OCI-LY1 (cell line): Measurements from ENCODE around the gene SKP1.

Experiments
- H2AFZ ChIP-seq: fragments of 200-600 bp; sonication (generic), shearing (Covaris generic); 2 replicates; pipeline ENCODE4 v1.6.0; 2014; ENCODE audit warnings: antibody characterized with exemption, mild to moderate bottlenecking, low read length
- H3F3A ChIP-seq: fragments of 200-600 bp; sonication (generic), shearing (Covaris generic); 2 replicates; pipeline ENCODE4 v1.6.0; 2014; ENCODE audit warnings: mild to moderate bottlenecking, antibody characterized with exemption, low read length, moderate library complexity; ENCODE audit not compliant: insufficient read depth
- H3K27ac ChIP-seq: fragments of 200-600 bp; sonication (generic); 2 replicates; pipeline ENCODE4 v1.5.1; 2014; ENCODE audit warnings: low read length, mixed run types, mild to moderate bottlenecking, low read depth; ENCODE audit not compliant: poor library complexity, severe bottlenecking
- H3K27me3 ChIP-seq: fragments of 200-600 bp; sonication (generic); 2 replicates; pipeline ENCODE4 v1.6.0; 2014; ENCODE audit warnings: antibody characterized with exemption, mild to moderate bottlenecking, low read length, moderate library complexity; ENCODE audit not compliant: insufficient read depth
- H3K36me3 ChIP-seq: fragments of 200-600 bp; sonication (generic); 2 replicates; pipeline ENCODE4 v1.6.1; 2014; ENCODE audit warnings: mild to moderate bottlenecking, antibody characterized with exemption, low read length, moderate library complexity, mixed read lengths; ENCODE audit not compliant: insufficient read depth
- H3K4me1 ChIP-seq: fragments of 200-600 bp; sonication (generic); 2 replicates; pipeline ENCODE4 v1.5.1; 2014; ENCODE audit warnings: mild to moderate bottlenecking, low read length, moderate library complexity; ENCODE audit not compliant: insufficient read depth, severe bottlenecking
- H3K4me2 ChIP-seq: fragments of 200-600 bp; sonication (generic), shearing (Covaris generic); 2 replicates; pipeline ENCODE4 v1.6.1; 2014; ENCODE audit warnings: low read length
- H3K4me3 ChIP-seq: fragments of 200-600 bp; sonication (generic); 2 replicates; pipeline ENCODE4 v1.5.1; 2014; ENCODE audit warnings: low read length, low read depth, mild to moderate bottlenecking, mixed read lengths; ENCODE audit not compliant: poor library complexity, severe bottlenecking
- H3K79me2 ChIP-seq: fragments of 200-600 bp; shearing (Covaris generic); 2 replicates; pipeline ENCODE4 v1.6.1; 2016; ENCODE audit warnings: mixed run types, low read length, mixed read lengths; ENCODE audit not compliant: insufficient read depth
- H3K9ac ChIP-seq: fragments of 200-600 bp; sonication (generic), shearing (Covaris generic); 2 replicates; pipeline ENCODE4 v1.6.1; 2014; ENCODE audit warnings: mild to moderate bottlenecking, low read length, mixed read lengths
- H3K9me2 ChIP-seq: fragments of 200-600 bp; sonication (generic), shearing (Covaris generic); 2 replicates; pipeline ENCODE4 v1.6.1; 2014; ENCODE audit warnings: low read depth, mild to moderate bottlenecking, low read length, mixed read lengths
- H3K9me3 ChIP-seq: fragments of 200-600 bp; shearing (Covaris generic); 2 replicates; pipeline ENCODE4 v1.6.1; 2014; ENCODE audit warnings: low read length, mixed read lengths
- H4K20me1 ChIP-seq: fragments of 200-600 bp; sonication (generic), shearing (Covaris generic); 2 replicates; pipeline ENCODE4 v1.6.0; 2016; ENCODE audit warnings: mild to moderate bottlenecking, low read length; ENCODE audit not compliant: insufficient read depth
- CTCF ChIP-seq: fragments of 200-600 bp; sonication (generic), shearing (Covaris generic); IDR thresholded peaks from 2 replicates; pipeline ENCODE4 v1.5.1; 2017; ENCODE audit warnings: mild to moderate bottlenecking, antibody characterized with exemption, low read length, moderate library complexity, mixed read lengths
- EZH2 ChIP-seq: fragments of 200-600 bp; sonication (generic), shearing (Covaris generic); IDR thresholded peaks from 2 replicates; pipeline ENCODE4 v1.8.0; 2017; ENCODE audit warnings: borderline replicate concordance, mixed run types, mild to moderate bottlenecking, antibody characterized with exemption, low read length, moderate library complexity, mixed read lengths

SKP1 gene

DNA sequence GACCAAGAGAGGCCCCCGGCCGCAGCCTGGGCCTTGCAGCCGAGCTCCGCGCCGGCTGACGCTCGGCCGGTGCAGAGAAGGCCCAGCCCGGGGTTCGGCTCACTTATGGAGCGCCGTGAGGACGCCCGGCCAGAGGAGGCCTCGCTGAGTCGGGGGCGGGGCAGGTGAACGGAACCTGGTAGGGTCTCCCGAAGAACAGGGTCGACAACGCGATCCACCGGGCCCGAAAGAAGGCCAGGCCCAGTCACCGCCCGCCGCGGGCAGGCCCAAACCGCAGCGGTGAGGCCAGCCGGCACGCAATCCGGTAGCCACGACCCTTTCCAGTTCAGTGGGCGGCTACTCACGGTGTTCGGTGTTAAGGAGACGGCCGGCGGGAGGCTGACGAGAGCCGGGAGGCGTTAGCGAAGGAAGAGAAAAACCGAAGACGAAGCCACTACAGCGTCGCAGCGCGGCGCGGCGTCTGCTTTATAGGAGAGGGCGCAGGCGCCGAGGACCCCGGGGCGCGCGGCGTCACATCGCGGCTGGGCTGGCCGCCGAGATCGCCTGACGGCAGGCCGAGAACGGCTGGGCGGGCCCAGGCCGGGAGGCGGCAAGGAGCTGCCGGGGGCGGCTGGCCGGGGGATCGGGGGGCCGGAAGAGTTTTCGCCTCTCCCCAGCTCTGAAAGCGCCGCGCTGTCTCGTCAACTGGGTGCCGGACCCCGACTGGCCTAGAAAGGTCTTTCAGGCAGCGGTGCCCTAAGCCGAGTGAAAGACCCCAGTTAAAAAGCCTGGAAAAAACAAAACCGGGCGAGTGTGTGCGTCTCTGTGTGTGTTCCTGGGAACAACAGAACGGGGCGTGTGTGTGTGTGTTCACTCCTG is at the start of gene SKP1:
Gene SKP1 (minus strand): TSS at position 440 of the 858 bp plus-strand sequence. CDS start 2,928 bp downstream, outside the sequence.
- Histone ChIP-seq H3K4me2 (peak within 1 kb of the TSS; percentile 77), H3K9me2 (no peaks in the 10 kb centered on the region), H3K27ac (peak within 1 kb of the TSS; percentile 75), H3K27me3 (no peaks in the 10 kb centered on the region), H3K4me3 (peak within 1 kb of the TSS; percentile 85), H3K36me3 (peaks cover 21% of the 10 kb centered on the region; the same call in 1 of the 2 replicates), H4K20me1 (no peaks in the 10 kb centered on the region), H3K9ac (peak within 1 kb of the TSS; percentile 90), H3K9me3 (no peaks in the 10 kb centered on the region), H3K4me1 (peaks cover 29% of the 10 kb centered on the region), H2AFZ (0 out of 2 replicates have a peak within 1 kb of the TSS, but pooled peaks have one; percentile 32), H3F3A (no peaks in the 10 kb centered on the region), H3K79me2 (peaks cover 34% of the 10 kb centered on the region)
- TF ChIP-seq CTCF: no peak
- no peak for TF ChIP-seq EZH2

- Histone ChIP-seq H3K36me3 (peaks cover 34% of the 10 kb centered on the region), H3K9me3 (no peaks in the 10 kb centered on the region), H3K27ac (peak within 1 kb of the TSS; percentile 72), H3K9ac (peak within 1 kb of the TSS; percentile 100), H3F3A (no peaks in the 10 kb centered on the region), H3K79me2 (peaks cover 49% of the 10 kb centered on the region), H3K27me3 (no peaks in the 10 kb centered on the region), H4K20me1 (no peaks in the 10 kb centered on the region), H3K4me3 (peak within 1 kb of the TSS; percentile 98), H3K4me1 (peaks cover 42% of the 10 kb centered on the region), H3K4me2 (peak within 1 kb of the TSS; percentile 83), H3K9me2 (no peaks in the 10 kb centered on the region), H2AFZ (peak within 1 kb of the TSS; percentile 19; the same call in 1 of the 2 replicates)
- no peak for TF ChIP-seq EZH2
- no peak for TF ChIP-seq CTCF
Measured at GRCh38 chr5:134225780-134226440, 49.2 kb upstream of the SKP1 start, which contains the start of gene PPP2CA. TSS of gene PPP2CA (minus strand) at chr5:134226073. CDS start at chr5:134225861, 212 bp downstream.

DNA sequence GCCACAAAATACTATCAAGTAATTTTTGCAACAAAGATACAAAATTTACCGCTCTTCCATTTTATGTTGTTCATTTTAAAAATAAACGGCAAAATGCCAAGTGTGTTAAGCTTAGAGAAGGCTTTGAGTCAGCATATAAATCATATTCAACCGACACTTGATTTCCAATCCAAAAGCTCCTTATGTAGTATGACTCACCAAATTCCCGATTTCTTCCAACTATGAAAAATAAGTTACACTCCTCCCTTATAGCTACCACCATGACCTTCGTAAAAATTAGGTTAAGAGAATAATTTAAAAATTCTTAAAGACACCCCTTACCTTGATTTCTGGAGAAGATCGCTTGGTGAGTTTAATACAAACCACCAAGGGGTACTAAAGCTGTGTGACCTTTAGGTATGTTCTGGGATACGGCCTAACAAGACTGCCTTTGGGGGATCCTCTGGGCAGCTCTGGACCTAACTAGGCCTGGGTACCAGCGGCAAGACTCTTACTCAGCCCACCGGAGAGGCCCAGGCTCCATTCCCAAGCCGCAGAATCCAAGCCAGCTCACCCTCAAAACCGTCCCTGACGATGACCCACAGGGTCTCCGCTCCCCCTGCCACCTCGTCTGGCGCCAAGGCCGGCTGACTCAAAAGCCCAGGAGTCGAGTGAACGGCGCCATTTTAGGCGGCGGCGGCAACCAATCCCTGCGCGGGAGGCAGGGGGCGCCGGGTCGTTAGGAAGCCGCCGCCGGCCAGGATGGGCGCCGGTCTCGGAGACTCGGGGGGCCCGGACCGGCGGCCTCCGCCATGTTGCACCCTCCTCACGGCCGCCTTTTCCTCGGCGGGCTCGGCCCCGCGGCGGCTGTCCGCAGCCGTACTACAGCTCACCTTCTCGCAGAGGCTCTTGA is 48.4 kb upstream of the SKP1 start:
- Histone ChIP-seq H3K27ac (peak overlapping the region; percentile 72), H3K9ac (peak overlapping the region; percentile 100), H3K4me2 (peak overlapping the region; percentile 83), H3K9me3 (no peaks in the 10 kb centered on the region), H3K79me2 (peaks cover 57% of the 10 kb centered on the region), H3K27me3 (no peaks in the 10 kb centered on the region), H3F3A (no peaks in the 10 kb centered on the region), H3K4me3 (peak overlapping the region; percentile 98), H3K4me1 (peaks cover 49% of the 10 kb centered on the region), H3K36me3 (peaks cover 40% of the 10 kb centered on the region), H4K20me1 (no peaks in the 10 kb centered on the region), H3K9me2 (no peaks in the 10 kb centered on the region), H2AFZ (no peak overlapping the region)
- no peak; the same call in 1 of the 2 replicates for TF ChIP-seq CTCF
